MM.1S (cell line): ENCODE data around the gene CDS2.

ENCODE experiments used
- DNase-seq: peaks from one replicate; pipeline ENCODE4 v3.0.0-alpha.2; 2015
- H2AFZ ChIP-seq: fragments of 300-600 bp; sonication (generic); 2 replicates; pipeline ENCODE4 v1.6.0; 2016; ENCODE audit warnings: antibody characterized with exemption, low read length
- H3F3A ChIP-seq: fragments of 300-600 bp; sonication (generic); 2 replicates; pipeline ENCODE4 v1.6.1; 2016; ENCODE audit warnings: mild to moderate bottlenecking, antibody characterized with exemption, low read length, moderate library complexity, mixed read lengths; ENCODE audit not compliant: insufficient read depth
- H3K27ac ChIP-seq: fragments of 300-600 bp; sonication (generic); 2 replicates; pipeline ENCODE4 v1.5.1; 2016; ENCODE audit warnings: mild to moderate bottlenecking, low read length
- H3K27me3 ChIP-seq: fragments of 300-600 bp; sonication (generic); replicated peaks from 2 replicates; pipeline ENCODE4 v1.6.0; 2016; ENCODE audit warnings: low read length; ENCODE audit not compliant: insufficient read depth
- H3K36me3 ChIP-seq: fragments of 300-600 bp; sonication (generic); replicated peaks from 2 replicates; pipeline ENCODE4 v1.6.1; 2016; ENCODE audit warnings: mild to moderate bottlenecking, low read length, mixed read lengths; ENCODE audit not compliant: insufficient read depth
- H3K4me1 ChIP-seq: fragments of 300-600 bp; sonication (generic); 2 replicates; pipeline ENCODE4 v1.6.1; 2016; ENCODE audit warnings: low read length, mixed read lengths
- H3K4me2 ChIP-seq: fragments of 300-600 bp; sonication (generic); 2 replicates; pipeline ENCODE4 v1.6.0; 2016; ENCODE audit warnings: low read depth, low read length
- H3K4me3 ChIP-seq: fragments of 300-600 bp; sonication (generic); 2 replicates; pipeline ENCODE4 v1.5.1; 2016; ENCODE audit warnings: low read length, mixed read lengths
- H3K79me2 ChIP-seq: fragments of 300-600 bp; sonication (generic); 2 replicates; pipeline ENCODE4 v1.6.1; 2016; ENCODE audit warnings: mixed run types, low read length, mixed read lengths
- H3K9ac ChIP-seq: fragments of 300-600 bp; sonication (generic); 2 replicates; pipeline ENCODE4 v1.6.1; 2016; ENCODE audit warnings: low read length, mixed read lengths
- H3K9me2 ChIP-seq: fragments of 300-600 bp; sonication (generic); replicated peaks from 2 replicates; pipeline ENCODE4 v1.6.1; 2016; ENCODE audit warnings: mild to moderate bottlenecking, low read length, mixed read lengths; ENCODE audit not compliant: insufficient read depth
- H3K9me3 ChIP-seq: fragments of 300-600 bp; sonication (generic); replicated peaks from 2 replicates; pipeline ENCODE4 v1.6.1; 2016; ENCODE audit warnings: mild to moderate bottlenecking, low read length, mixed read lengths; ENCODE audit not compliant: insufficient read depth
- H4K20me1 ChIP-seq: fragments of 300-600 bp; sonication (generic); 2 replicates; pipeline ENCODE4 v1.6.1; 2016; ENCODE audit warnings: mild to moderate bottlenecking, low read length, moderate library complexity, mixed read lengths; ENCODE audit not compliant: insufficient read depth
- CTCF ChIP-seq: fragments of 300-600 bp; sonication (generic); IDR thresholded peaks from 2 replicates; pipeline ENCODE4 v1.5.1; 2016; ENCODE audit warnings: antibody characterized with exemption, low read length, mixed read lengths
- EZH2 ChIP-seq: fragments of 300-600 bp; sonication (generic); optimal IDR thresholded peaks from 2 replicates; pipeline ENCODE3; 2017; ENCODE audit warnings: low read depth, mild to moderate bottlenecking, antibody characterized with exemption, low read length, mixed read lengths
- EZH2phosphoT487 ChIP-seq: fragments of 300-600 bp; sonication (generic); IDR thresholded peaks from 2 replicates; pipeline ENCODE4 v1.6.1; 2018; ENCODE audit warnings: antibody characterized with exemption, low read length

CDS2 gene

GRCh38 chr20:5100684-5101347 is 26.0 kb upstream of the CDS2 start:
- Histone ChIP-seq H3K4me1 (no peaks in the 10 kb centered on the region), H3K4me3 (no peak overlapping the region), H3K27me3 (no peaks in the 10 kb centered on the region), H3K4me2 (no peak overlapping the region), H3K9me2 (no peaks in the 10 kb centered on the region), H3K36me3 (no peaks in the 10 kb centered on the region; the same call in 1 of the 2 replicates), H3F3A (no peaks in the 10 kb centered on the region), H3K79me2 (no peaks in the 10 kb centered on the region), H2AFZ (no peak overlapping the region), H3K9ac (no peak overlapping the region), H3K27ac (no peak overlapping the region), H4K20me1 (no peaks in the 10 kb centered on the region), H3K9me3 (no peaks in the 10 kb centered on the region)
- peak; percentile 53 for DNase-seq
- TF ChIP-seq CTCF, result peak; percentile 74
- TF ChIP-seq EZH2phosphoT487, result no peak

GRCh38 chr20:5104479-5104878 is 22.3 kb upstream of the CDS2 start:
- H3F3A ChIP-seq, result no peaks in the 10 kb centered on the region
- H3K27ac ChIP-seq, result no peak overlapping the region
- DNase-seq, result no peak
- H3K9ac ChIP-seq, result no peak overlapping the region
- no peaks in the 10 kb centered on the region; the same call in 1 of the 2 replicates for H3K36me3 ChIP-seq
- TF ChIP-seq EZH2 (no peak), CTCF (no peak), EZH2phosphoT487 (no peak)
- no peak overlapping the region for H2AFZ ChIP-seq
- H3K79me2 ChIP-seq, result peaks cover 5% of the 10 kb centered on the region; the same call in 1 of the 2 replicates
- H3K9me2 ChIP-seq, result no peaks in the 10 kb centered on the region
- H3K27me3 ChIP-seq, result no peaks in the 10 kb centered on the region
- H3K4me1 ChIP-seq, result no peaks in the 10 kb centered on the region
- no peaks in the 10 kb centered on the region for H3K9me3 ChIP-seq
- H4K20me1 ChIP-seq, result no peaks in the 10 kb centered on the region
- H3K4me3 ChIP-seq, result no peak overlapping the region
- no peak overlapping the region for H3K4me2 ChIP-seq

- no peaks in the 10 kb centered on the region for H3K9me2 ChIP-seq
- DNase-seq, result no peak
- H3K9ac ChIP-seq, result no peak overlapping the region
- H3F3A ChIP-seq, result peaks cover 19% of the 10 kb centered on the region
- H3K4me2 ChIP-seq, result no peak overlapping the region
- no peak overlapping the region for H3K27ac ChIP-seq
- no peak overlapping the region for H3K4me3 ChIP-seq
- no peaks in the 10 kb centered on the region for H4K20me1 ChIP-seq
- H3K27me3 ChIP-seq, result no peaks in the 10 kb centered on the region
- no peaks in the 10 kb centered on the region for H3K36me3 ChIP-seq
- TF ChIP-seq CTCF (no peak), EZH2phosphoT487 (no peak)
- H2AFZ ChIP-seq, result no peak overlapping the region
- H3K79me2 ChIP-seq, result peaks cover 16% of the 10 kb centered on the region
- H3K9me3 ChIP-seq, result no peaks in the 10 kb centered on the region
- peaks cover 5% of the 10 kb centered on the region for H3K4me1 ChIP-seq
Observed at GRCh38 chr20:5109276-5109675, 17.5 kb upstream of the CDS2 start.
